Fibroblast of pulmonary artery (primary cell): ENCODE data around the gene APBB2.

Experiments used
- DNase-seq: peaks from one replicate; pipeline ENCODE4 v3.0.0-alpha.2; 2010; ENCODE audit warnings: low read depth
- H3K4me3 ChIP-seq: replicated peaks from 2 replicates; pipeline ENCODE4 v1.5.1; 2011; ENCODE audit warnings: low read depth, mild to moderate bottlenecking, control low read depth, low read length, moderate library complexity
- TF ChIP-seq, protein P1 (sequence below): IDR thresholded peaks from 2 replicates; pipeline ENCODE4 v1.5.1; 2011; ENCODE audit warnings: mild to moderate bottlenecking, control low read depth, low read length, inconsistent platforms; ENCODE audit errors: missing control alignments

Gene APBB2

DNA sequence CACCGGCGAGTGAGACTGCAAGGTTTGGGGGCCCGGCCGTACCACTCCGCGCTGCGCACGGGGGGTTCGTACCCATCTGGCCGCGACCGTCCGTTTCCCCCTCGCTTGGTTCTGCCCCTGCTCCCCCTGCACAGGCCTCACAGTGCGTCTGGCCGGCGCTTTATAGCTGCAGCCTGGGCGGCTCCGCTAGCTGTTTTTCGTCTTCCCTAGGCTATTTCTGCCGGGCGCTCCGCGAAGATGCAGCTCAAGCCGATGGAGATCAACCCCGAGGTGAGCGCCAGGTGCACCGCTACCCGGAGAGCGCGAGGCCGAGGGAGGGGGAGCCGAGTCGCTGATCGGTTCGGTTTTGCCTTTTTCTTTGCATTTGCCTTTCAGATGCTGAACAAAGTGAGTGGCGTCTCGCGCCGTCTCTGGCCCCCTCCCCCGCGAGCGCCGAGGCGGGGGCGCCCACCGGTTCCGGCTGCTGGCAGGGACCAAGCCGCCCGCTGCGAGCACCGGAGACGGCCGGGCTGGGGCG, 42.5 kb upstream of the APBB2 start, which contains the start of gene UCHL1:
TSS of gene UCHL1 (plus strand) at position 189 of the 517 bp plus-strand sequence. CDS start at position 238, 49 bp downstream.
- DNase-seq, result peak; percentile 85
- peak within 1 kb of the TSS; percentile 67 for H3K4me3 ChIP-seq

DNA sequence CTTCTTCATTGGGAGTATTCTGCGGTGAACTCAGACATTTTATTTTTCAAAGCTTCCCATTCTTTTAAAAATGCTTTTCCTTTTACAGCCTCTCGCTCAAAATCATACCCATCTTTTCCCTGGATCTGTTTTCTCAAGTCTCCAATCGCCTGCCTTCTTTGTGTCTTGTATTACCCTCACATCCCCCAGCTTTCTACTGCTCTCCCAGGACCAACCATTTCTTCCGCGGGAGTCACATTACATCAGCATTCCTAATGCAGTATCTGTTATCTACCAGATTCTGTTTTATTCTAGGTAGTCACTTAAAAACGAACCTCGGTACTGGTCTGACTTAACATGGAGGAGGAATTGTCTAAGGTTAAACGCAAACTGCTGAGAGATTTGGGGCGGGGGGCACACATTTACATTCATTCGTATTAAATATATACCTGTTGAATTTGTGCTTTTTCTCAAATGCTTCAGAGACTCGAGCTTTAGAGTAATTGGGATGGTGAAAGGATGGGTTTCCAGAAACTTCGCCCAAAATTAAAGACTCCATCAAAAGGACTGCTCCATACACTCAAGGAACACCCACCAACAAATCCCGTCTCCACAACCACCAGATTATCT, 41.9 kb upstream of the APBB2 start:
- TF ChIP-seq, protein P1, sequence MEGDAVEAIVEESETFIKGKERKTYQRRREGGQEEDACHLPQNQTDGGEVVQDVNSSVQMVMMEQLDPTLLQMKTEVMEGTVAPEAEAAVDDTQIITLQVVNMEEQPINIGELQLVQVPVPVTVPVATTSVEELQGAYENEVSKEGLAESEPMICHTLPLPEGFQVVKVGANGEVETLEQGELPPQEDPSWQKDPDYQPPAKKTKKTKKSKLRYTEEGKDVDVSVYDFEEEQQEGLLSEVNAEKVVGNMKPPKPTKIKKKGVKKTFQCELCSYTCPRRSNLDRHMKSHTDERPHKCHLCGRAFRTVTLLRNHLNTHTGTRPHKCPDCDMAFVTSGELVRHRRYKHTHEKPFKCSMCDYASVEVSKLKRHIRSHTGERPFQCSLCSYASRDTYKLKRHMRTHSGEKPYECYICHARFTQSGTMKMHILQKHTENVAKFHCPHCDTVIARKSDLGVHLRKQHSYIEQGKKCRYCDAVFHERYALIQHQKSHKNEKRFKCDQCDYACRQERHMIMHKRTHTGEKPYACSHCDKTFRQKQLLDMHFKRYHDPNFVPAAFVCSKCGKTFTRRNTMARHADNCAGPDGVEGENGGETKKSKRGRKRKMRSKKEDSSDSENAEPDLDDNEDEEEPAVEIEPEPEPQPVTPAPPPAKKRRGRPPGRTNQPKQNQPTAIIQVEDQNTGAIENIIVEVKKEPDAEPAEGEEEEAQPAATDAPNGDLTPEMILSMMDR, result no peak
- DNase-seq, result peak; percentile 49
- peak overlapping the region; percentile 67 for H3K4me3 ChIP-seq

More for the DNA sequence above, 42.5 kb upstream of the APBB2 start, which contains the start of gene UCHL1:
- TF ChIP-seq, protein P1, result no peak

DNA sequence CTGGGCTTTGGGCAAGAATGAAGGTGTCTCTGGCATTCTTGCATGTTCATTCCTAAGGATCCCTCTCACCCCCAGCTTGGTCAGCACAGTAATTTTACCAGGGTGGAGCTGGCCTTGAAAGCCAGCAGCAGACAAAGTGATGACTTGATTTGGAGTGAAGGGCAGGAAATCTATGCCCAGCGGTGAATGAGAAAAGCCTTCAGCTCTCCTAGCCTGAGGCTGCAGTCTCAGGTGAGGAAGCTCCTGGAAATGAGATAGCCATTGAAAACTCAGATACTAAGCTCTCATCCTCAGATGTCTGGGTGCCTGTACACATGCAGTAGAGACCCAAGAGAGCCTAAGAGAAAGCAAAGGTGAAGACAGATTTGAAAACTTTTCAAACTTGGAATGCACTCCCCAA, 31.6 kb upstream of the APBB2 start:
- DNase-seq, result no peak
- TF ChIP-seq, protein P1, result no peak
- no peak overlapping the region for H3K4me3 ChIP-seq

DNA sequence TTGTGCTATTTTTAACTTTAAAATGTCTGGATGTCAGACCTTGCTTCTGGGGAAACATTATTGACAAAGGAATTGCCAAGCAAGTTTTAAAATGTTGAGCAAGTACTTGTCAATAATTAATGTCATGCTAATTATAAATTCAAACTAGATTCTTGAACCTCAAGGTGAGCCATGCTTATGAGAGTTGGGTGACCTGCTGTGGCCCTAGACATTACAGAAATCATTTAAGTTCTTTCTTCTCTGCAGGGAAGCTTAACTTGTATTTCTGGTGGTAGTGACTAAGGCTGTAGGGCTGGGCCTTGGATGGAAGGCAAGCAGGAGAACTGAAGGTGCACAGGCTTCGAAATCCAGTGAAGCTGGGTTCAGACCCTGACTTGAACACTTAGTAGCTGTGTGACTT, 27.6 kb upstream of the APBB2 start:
- no peak overlapping the region for H3K4me3 ChIP-seq
- TF ChIP-seq, protein P1, result no peak
- DNase-seq, result no peak

DNA sequence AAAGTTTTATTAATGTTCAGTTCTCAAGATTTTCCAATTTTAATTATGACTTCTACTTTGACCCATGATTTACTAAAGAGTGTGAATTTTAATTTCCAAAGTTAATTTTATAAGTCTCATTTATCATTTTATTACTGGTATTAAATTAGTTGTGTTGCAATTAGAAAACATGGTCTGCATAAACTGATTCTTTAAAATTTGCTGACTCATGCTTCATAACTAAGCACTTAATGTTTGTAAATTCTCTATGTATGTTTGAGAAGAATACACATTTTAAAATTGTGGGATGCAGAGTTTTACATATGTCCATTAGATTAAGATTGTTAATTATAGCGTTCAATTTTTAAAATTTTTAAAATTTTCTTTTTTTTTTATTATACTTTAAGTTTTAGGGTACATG, 22.2 kb upstream of the APBB2 start:
- TF ChIP-seq, protein P1, result no peak
- DNase-seq, result no peak
- H3K4me3 ChIP-seq, result no peak overlapping the region

DNA sequence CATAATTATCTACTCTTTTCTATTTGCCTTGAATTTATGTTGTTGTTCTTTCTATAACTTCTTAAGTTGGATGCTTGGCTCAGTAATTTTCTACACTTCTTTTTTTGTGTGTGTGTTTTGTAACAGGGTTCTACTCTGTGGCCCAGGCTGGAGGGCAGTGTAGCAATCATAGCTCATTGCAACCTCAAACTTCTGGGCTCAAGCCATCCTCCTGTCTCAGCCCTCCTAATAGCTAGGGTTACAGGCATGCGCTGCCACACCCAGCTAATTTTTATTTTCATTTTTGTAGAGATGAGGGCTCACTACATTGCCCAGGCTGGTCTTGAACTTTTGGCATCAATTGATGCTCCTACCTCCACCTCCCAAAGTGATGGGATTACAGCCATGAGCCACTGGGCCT, 21.7 kb upstream of the APBB2 start:
- no peak overlapping the region for H3K4me3 ChIP-seq
- DNase-seq, result no peak
- TF ChIP-seq, protein P1, result no peak

DNA sequence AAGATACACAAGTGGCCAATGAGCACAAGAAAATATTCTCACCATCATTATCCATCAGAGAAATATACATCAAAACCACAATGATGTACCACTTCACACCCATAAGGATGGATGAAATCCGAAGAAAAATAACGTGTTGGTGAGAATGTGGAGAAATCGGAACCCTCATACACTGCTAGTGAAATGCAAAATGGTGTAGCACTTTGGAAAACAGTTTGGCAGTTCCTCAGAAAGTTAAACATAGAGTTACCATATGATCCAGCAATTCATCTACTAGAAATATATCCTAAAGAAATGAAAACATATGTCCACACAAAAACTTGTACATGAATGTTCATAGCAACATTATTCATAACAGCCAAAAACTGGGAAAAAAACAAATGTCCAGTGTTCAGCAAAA, 18.5 kb upstream of the APBB2 start:
- no peak overlapping the region for H3K4me3 ChIP-seq
- DNase-seq, result no peak
- TF ChIP-seq, protein P1, result no peak
